Skeletal muscle satellite cell (primary cell): ENCODE results near the gene PDE2A.
"Not testable (repeated sequence)": the region's sequence is repeated elsewhere in the genome, so short reads cannot be mapped to it uniquely, and the experiment has no call there.

Experiments used
- H3K27me3 ChIP-seq: 2 replicates; pipeline ENCODE4 v1.7.0; 2013; ENCODE audit warnings: low read length; ENCODE audit not compliant: control insufficient read depth, insufficient read depth
- H3K36me3 ChIP-seq: 2 replicates; pipeline ENCODE4 v1.7.0; 2013; ENCODE audit warnings: mild to moderate bottlenecking, control low read depth, low read length; ENCODE audit not compliant: insufficient read depth
- H3K4me1 ChIP-seq: 2 replicates; pipeline ENCODE4 v1.7.0; 2013; ENCODE audit warnings: low read length; ENCODE audit not compliant: control insufficient read depth, insufficient read depth
- H3K4me2 ChIP-seq: 2 replicates; pipeline ENCODE4 v1.7.0; 2013; ENCODE audit warnings: mild to moderate bottlenecking, low read length
- H3K4me3 ChIP-seq: 2 replicates; pipeline ENCODE4 v1.7.0; 2013; ENCODE audit warnings: low read length
- H3K9ac ChIP-seq: 2 replicates; pipeline ENCODE4 v1.7.0; 2013; ENCODE audit warnings: mild to moderate bottlenecking, low read depth, low read length, moderate library complexity
- H3K9me3 ChIP-seq: replicated peaks from 2 replicates; pipeline ENCODE4 v1.7.0; 2013; ENCODE audit warnings: mild to moderate bottlenecking, control low read depth, low read length

The PDE2A gene

DNA sequence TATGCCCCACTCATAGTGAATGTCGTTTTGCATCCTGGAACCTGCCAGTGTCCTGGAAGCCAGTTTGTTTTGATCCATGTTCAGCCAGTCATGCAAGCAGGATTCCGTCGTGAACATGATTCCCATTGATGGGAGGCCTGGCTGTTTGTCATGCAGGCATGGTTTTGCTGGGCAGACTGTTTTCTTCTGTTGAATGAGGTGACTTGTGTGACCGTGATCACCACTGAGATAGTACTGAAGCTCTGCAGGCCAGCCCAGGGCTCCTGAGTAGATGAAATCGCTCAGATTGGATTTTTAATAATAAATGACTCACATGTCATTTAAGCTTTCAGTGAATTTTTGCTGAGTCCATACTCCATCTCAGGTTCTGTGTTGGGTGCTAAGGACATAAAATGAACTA is 117.8 kb downstream of the PDE2A start:
- Histone ChIP-seq H3K9ac (no peak overlapping the region), H3K36me3 (no peaks in the 10 kb centered on the region), H3K4me1 (no peaks in the 10 kb centered on the region), H3K9me3 (no peaks in the 10 kb centered on the region), H3K27me3 (peaks cover 60% of the 10 kb centered on the region), H3K4me3 (no peak overlapping the region), H3K4me2 (no peak overlapping the region)

DNA sequence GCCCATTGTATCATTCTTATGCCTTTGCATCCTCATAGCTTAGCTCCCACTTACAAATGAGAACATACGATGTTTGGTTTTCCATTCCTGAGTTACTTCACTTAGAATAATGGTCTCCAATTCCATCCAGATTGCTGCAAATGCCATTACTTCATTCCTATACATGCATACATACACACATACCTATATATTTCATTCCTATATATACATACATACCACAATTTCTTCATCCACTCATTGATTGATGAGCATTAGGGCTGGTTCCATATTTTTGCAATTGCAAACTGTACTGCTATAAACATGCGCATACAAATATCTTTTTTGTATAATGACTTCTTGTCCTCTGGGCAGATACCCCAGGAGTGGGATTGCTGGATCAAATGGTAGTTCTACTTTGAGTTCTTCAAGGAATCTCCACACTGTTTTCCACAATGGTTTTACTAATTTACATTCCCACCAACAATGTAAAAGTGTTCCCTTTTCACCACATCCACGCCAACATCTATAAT is 119.2 kb downstream of the PDE2A start:
- not testable (repeated sequence) for H3K4me1 ChIP-seq, H3K36me3 ChIP-seq, H3K9ac ChIP-seq, H3K9me3 ChIP-seq, H3K4me2 ChIP-seq, H3K4me3 ChIP-seq
- H3K27me3 ChIP-seq = peaks cover 59% of the 10 kb centered on the region

DNA sequence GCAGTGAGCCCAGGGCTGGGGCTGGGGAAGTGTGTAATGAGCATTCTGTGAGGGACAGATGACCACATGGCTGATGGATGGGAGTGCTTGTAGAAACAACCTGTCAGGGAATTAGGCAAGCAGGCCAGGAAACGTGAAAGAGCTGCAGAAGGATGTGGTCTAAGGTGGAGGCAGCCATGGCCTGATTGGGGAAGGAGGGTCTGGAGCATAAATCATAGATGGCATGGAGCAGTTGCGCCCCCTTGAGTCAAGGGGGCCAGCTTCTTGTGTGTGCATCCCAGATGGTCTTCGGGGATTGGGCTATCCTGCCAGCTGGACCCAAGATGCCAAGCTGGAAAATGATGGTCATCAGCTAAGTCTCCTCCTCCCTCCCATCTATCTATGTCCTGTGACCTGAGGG is 120.5 kb downstream of the PDE2A start:
- H3K9ac ChIP-seq = no peak overlapping the region
- no peaks in the 10 kb centered on the region for H3K9me3 ChIP-seq
- H3K36me3 ChIP-seq = no peaks in the 10 kb centered on the region
- no peaks in the 10 kb centered on the region for H3K4me1 ChIP-seq
- H3K4me3 ChIP-seq = no peak overlapping the region
- H3K27me3 ChIP-seq = peaks cover 49% of the 10 kb centered on the region
- H3K4me2 ChIP-seq = no peak overlapping the region

DNA sequence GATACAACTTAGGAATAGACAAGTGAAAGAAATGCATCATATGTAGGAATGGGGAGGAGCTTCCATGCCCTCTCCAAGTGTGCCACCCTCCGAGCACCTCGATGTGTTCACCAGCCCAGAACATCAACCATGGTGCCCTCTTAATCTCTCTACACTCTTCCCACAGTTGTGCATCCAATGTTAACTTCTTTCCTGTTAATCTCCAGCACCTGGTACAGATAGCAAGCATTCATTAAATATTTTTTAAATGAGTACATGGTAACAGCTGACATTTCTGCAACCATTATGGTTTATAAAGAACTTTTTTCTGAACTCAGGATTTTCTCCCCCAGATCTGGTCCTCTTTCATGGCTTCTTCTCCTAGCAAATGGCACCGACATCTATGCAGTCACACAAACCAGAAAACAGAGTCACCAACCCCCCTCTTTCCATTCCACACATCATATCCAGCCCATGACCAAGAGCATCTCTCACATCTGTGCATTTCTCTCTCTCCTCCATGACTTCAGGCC is 121.8 kb downstream of the PDE2A start:
- Histone ChIP-seq H3K9me3 (no peaks in the 10 kb centered on the region), H3K9ac (no peak overlapping the region), H3K4me3 (no peak overlapping the region), H3K27me3 (peaks cover 46% of the 10 kb centered on the region), H3K4me2 (no peak overlapping the region), H3K4me1 (no peaks in the 10 kb centered on the region), H3K36me3 (no peaks in the 10 kb centered on the region)

GRCh38 chr11:72551571-72551970 is 122.7 kb downstream of the PDE2A start:
- Histone ChIP-seq H3K36me3 (no peaks in the 10 kb centered on the region), H3K4me1 (no peaks in the 10 kb centered on the region), H3K4me2 (no peak overlapping the region), H3K4me3 (no peak overlapping the region), H3K27me3 (peaks cover 42% of the 10 kb centered on the region), H3K9ac (no peak overlapping the region), H3K9me3 (no peaks in the 10 kb centered on the region)

DNA sequence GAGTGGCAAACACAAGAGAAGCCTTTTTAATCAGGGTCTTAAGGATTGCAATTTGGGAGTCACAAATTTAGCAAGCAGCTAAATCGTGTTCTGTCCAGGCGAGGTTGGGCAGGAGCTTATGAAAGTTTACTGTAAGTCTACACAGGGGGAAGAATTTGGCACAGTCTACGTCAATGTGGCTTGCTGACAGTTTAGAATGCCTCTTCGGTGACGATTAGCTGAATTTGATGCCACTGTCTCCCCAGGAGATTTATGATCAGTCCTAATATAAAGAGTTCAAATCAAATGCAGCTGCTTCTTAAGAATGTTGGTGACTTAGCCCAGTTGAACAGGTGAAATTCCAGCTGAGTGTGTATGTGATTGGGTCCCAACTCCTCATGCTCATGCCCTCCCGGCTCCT is 125.8 kb downstream of the PDE2A start:
- Histone ChIP-seq H3K9me3 (no peaks in the 10 kb centered on the region), H3K4me1 (no peaks in the 10 kb centered on the region), H3K9ac (no peak overlapping the region), H3K36me3 (no peaks in the 10 kb centered on the region), H3K27me3 (peaks cover 46% of the 10 kb centered on the region), H3K4me2 (no peak overlapping the region), H3K4me3 (no peak overlapping the region)

- Histone ChIP-seq H3K4me1 (no peaks in the 10 kb centered on the region), H3K9me3 (no peaks in the 10 kb centered on the region), H3K36me3 (no peaks in the 10 kb centered on the region), H3K4me3 (no peak overlapping the region), H3K27me3 (peaks cover 50% of the 10 kb centered on the region), H3K4me2 (no peak overlapping the region), H3K9ac (no peak overlapping the region)
Observed at GRCh38 chr11:72546866-72547265, 127.4 kb downstream of the PDE2A start.

DNA sequence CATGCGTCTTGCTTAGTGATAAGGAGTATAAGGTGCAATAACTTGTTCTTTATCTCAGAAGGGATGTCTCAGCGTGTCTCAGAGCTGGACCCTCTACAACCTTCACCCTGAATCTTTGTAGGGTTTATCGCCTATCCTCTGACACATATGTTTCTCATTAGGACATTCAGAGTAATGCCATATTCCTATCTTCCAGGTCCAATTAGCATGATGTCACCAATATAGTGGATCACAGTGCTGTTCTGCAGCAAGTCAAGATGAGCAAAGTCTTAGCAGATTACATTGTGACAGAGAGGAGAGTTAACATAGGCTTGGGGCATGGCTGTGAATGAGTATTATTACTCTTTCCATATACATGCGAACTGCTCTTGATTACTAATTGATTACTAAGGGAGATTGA is 129.6 kb downstream of the PDE2A start:
- no peaks in the 10 kb centered on the region for H3K9me3 ChIP-seq
- H3K36me3 ChIP-seq = no peaks in the 10 kb centered on the region
- no peak overlapping the region for H3K4me3 ChIP-seq
- no peaks in the 10 kb centered on the region for H3K4me1 ChIP-seq
- no peak overlapping the region for H3K4me2 ChIP-seq
- H3K27me3 ChIP-seq = peaks cover 73% of the 10 kb centered on the region
- H3K9ac ChIP-seq = no peak overlapping the region

DNA sequence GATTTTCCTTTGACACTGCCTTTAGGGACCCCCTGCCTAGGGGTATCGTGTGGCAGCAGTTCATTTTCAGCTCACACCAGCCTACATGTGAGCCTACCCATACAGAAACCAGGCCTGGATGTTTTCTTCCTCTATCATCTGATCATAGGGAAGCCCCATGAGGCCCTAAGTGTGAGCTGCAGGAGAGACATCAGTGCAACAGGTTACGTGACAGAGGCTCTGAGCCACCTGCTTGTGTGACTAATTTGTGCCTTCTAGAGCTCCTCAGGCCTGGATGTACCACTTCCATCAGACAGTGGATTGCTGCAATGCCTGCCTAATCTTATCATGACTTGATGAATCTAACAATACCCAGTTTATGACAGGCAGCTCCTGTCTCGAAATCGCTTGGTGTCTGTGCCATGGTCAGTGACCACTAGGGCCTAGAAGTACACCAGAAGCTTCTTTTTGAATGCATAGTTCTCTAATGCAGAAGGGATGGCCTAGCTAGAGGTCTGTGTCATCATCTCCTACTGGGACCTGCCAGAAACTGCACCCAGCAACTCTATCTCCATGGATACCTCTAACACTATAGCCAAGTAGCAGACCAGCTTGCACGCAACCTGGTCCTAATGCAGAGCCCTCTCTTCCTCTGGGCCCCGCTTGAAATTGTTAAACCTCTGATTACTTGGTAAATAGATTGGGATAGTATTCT is 130.2 kb downstream of the PDE2A start:
- Histone ChIP-seq H3K27me3 (peaks cover 78% of the 10 kb centered on the region), H3K9ac (no peak overlapping the region), H3K36me3 (no peaks in the 10 kb centered on the region), H3K4me1 (no peaks in the 10 kb centered on the region), H3K9me3 (no peaks in the 10 kb centered on the region), H3K4me3 (no peak overlapping the region), H3K4me2 (no peak overlapping the region)

- Histone ChIP-seq H3K27me3 (peaks cover 84% of the 10 kb centered on the region), H3K9ac (no peak overlapping the region), H3K9me3 (no peaks in the 10 kb centered on the region), H3K4me1 (no peaks in the 10 kb centered on the region), H3K4me3 (no peak overlapping the region), H3K36me3 (no peaks in the 10 kb centered on the region), H3K4me2 (no peak overlapping the region)
Observed at GRCh38 chr11:72541257-72541974, 132.8 kb downstream of the PDE2A start.

DNA sequence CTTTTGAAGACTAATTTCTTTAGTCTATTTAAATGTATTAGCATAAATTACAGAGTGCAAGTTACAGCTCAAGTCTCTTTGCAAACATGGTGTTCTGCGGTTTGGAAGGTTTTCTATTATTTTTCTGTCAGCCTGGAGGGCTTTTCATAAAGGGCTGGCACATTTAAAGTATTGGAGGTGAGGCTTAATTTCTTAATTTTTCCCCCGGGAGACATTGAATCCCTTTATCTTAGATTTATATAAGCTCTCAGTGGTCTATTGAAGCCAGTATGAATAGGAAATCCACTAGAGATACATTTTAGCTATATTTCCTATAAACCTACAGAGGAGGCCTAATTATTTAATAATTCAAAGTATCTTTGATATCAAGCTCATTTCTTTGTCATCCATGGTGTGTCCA is 137.2 kb downstream of the PDE2A start:
- Histone ChIP-seq H3K9me3 (no peaks in the 10 kb centered on the region), H3K27me3 (peaks cover 64% of the 10 kb centered on the region), H3K4me3 (no peak overlapping the region), H3K4me2 (no peak overlapping the region), H3K4me1 (peaks cover 6% of the 10 kb centered on the region), H3K36me3 (no peaks in the 10 kb centered on the region), H3K9ac (no peak overlapping the region)

- H3K27me3 ChIP-seq = peaks cover 51% of the 10 kb centered on the region
- no peaks in the 10 kb centered on the region for H3K9me3 ChIP-seq
- peaks cover 6% of the 10 kb centered on the region for H3K4me1 ChIP-seq
- H3K9ac ChIP-seq = no peak overlapping the region
- no peak overlapping the region for H3K4me3 ChIP-seq
- H3K36me3 ChIP-seq = no peaks in the 10 kb centered on the region
- no peak overlapping the region for H3K4me2 ChIP-seq
Observed at GRCh38 chr11:72535194-72535547, 139.1 kb downstream of the PDE2A start.
